Kidney epithelial cell (primary cell): ENCODE measurements around the gene PRR16. TPM values are rescaled to one million over a fixed set of nuclear protein-coding genes. Genes with fewer than 3 reads are reported as not detected.
A peak's percentile ranks its signal among the peaks of the same experiment; 100 is the strongest.

ENCODE experiments used
- DNase-seq: peaks from one replicate; pipeline ENCODE4 v3.0.0-alpha.2; 2010; ENCODE audit warnings: low read depth
- H3K27me3 ChIP-seq: 2 replicates; pipeline ENCODE4 v1.6.0; 2011; ENCODE audit warnings: low read length; ENCODE audit not compliant: control insufficient read depth, insufficient read depth
- H3K36me3 ChIP-seq: 2 replicates; pipeline ENCODE4 v1.5.1; 2011; ENCODE audit warnings: low read length; ENCODE audit not compliant: control insufficient read depth, insufficient read depth
- H3K4me3 ChIP-seq: 2 replicates; pipeline ENCODE4 v1.5.1; 2011; ENCODE audit warnings: low read depth, mild to moderate bottlenecking, control low read depth, low read length
- CTCF ChIP-seq: IDR thresholded peaks from 2 replicates; pipeline ENCODE4 v1.5.1; 2011; ENCODE audit warnings: mild to moderate bottlenecking, moderate library complexity, low read length, control low read depth, inconsistent platforms; ENCODE audit not compliant: insufficient read depth, poor library complexity, severe bottlenecking
- total RNA-seq: library from RNA; depleted of rRNA; stranded (reverse); fragments of >200 nt; gene quantifications from 2 replicates; pipeline ENCODE4 v1.2.3, GENCODE V29; 2015

The PRR16 gene
- total RNA-seq, 1 donor from 2014 or later: 1.0 TPM

- Histone ChIP-seq H3K36me3 (no peaks in the 10 kb centered on the region), H3K4me3 (no peak overlapping the region), H3K27me3 (no peaks in the 10 kb centered on the region)
- TF ChIP-seq CTCF: no peak
- DNase-seq: no peak
These were observed 218.8 kb downstream of the PRR16 start for GRCh38 chr5:120682851-120683250.

- TF ChIP-seq CTCF: no peak
- Histone ChIP-seq H3K27me3 (no peaks in the 10 kb centered on the region), H3K36me3 (no peaks in the 10 kb centered on the region), H3K4me3 (no peak overlapping the region)
- no peak for DNase-seq
These were observed 219.5 kb downstream of the PRR16 start for GRCh38 chr5:120683580-120683979.

GRCh38 chr5:120684213-120684612 lies 220.1 kb downstream of the PRR16 start:
- Histone ChIP-seq H3K27me3 (no peaks in the 10 kb centered on the region), H3K36me3 (no peaks in the 10 kb centered on the region), H3K4me3 (no peak overlapping the region)
- no peak for TF ChIP-seq CTCF
- no peak for DNase-seq

- peak; percentile 27 for TF ChIP-seq CTCF
- Histone ChIP-seq H3K4me3 (no peak overlapping the region), H3K27me3 (no peaks in the 10 kb centered on the region), H3K36me3 (no peaks in the 10 kb centered on the region)
- DNase-seq: no peak
These were observed 220.8 kb downstream of the PRR16 start for GRCh38 chr5:120684749-120685415.

- DNase-seq: no peak
- Histone ChIP-seq H3K36me3 (no peaks in the 10 kb centered on the region), H3K4me3 (no peak overlapping the region), H3K27me3 (no peaks in the 10 kb centered on the region)
- TF ChIP-seq CTCF: no peak
These were observed 226.7 kb downstream of the PRR16 start for GRCh38 chr5:120690621-120691407.
